Suprapubic skin (tissue), 3 donors: ENCODE data around the gene NCAM1.

Experiments used
- CTCF ChIP-seq, 2 donors: fragments of 200-600 bp in 1 of 2; fragments of 450-650 bp in 1 of 2; sonication (generic) in 1 of 2; IDR thresholded peaks; one replicate each; pipeline ENCODE4 v1.5.1; 2016 to 2019; ENCODE audit warnings: antibody characterized with exemption in 2 of 2, mild to moderate bottlenecking in 1 of 2, moderate library complexity in 1 of 2
- POLR2A ChIP-seq, 2 donors: fragments of 450-650 bp; IDR thresholded peaks; one replicate each; pipeline ENCODE4 v1.6.1; 2017; ENCODE audit warnings: antibody characterized with exemption in 2 of 2, mild to moderate bottlenecking in 2 of 2, moderate library complexity in 2 of 2

- no peak for TF ChIP-seq CTCF (IDR thresholded peaks at IDR 0.05)
- TF ChIP-seq POLR2A (IDR thresholded peaks at IDR 0.05), result no peak
These were observed 205.1 kb downstream of the NCAM1 start for GRCh38 chr11:113166280-113166679.
